WTC11 (cell line): ENCODE data around the gene TMEM8B. TPM values are rescaled to one million over a fixed set of nuclear protein-coding genes. Genes with fewer than 3 reads are reported as not detected.

Experiments used
- ATAC-seq: fragments of 200-7000 bp; cut with Tn5 transposase; 2 replicates; pipeline ENCODE4 v1.10.0; 2021; ENCODE audit warnings: mild to moderate bottlenecking, moderate library complexity
- CTCF ChIA-PET: fragments of 300-600 bp; sonication (Branson Sonifier 250); formaldehyde crosslinking; loops from one replicate; lab custom pipeline; 2021; ENCODE audit warnings: antibody characterized with exemption; lab: Charles Lee
- POLR2A ChIA-PET: fragments of 350-600 bp; sonication (Branson Sonifier 250); formaldehyde crosslinking; loops from one replicate; lab custom pipeline; 2021; ENCODE audit warnings: antibody characterized with exemption; lab: Charles Lee
- DNase-seq: peaks from one replicate; pipeline ENCODE4 v3.0.0; 2021; ENCODE audit warnings: low spot score
- H3K27ac Mint-ChIP-seq: 2 replicates; pipeline ENCODE4 v1.8.0; 2021; ENCODE audit warnings: mixed read lengths
- H3K27me3 Mint-ChIP-seq: 2 replicates; pipeline ENCODE4 v1.8.0; 2021; ENCODE audit warnings: low read depth, mild to moderate bottlenecking, moderate library complexity, mixed read lengths
- H3K36me3 Mint-ChIP-seq: 2 replicates; pipeline ENCODE4 v1.8.0; 2021; ENCODE audit warnings: mixed read lengths
- H3K4me1 Mint-ChIP-seq: 2 replicates; pipeline ENCODE4 v1.8.0; 2022; ENCODE audit warnings: mixed read lengths
- H3K4me3 Mint-ChIP-seq: 2 replicates; pipeline ENCODE4 v1.8.0; 2021; ENCODE audit warnings: mild to moderate bottlenecking, moderate library complexity, mixed read lengths
- H3K9me3 Mint-ChIP-seq: 2 replicates; pipeline ENCODE4 v1.8.0; 2021; ENCODE audit warnings: mixed read lengths
- CBFB ChIP-seq: sonication (generic); formaldehyde crosslinking; IDR thresholded peaks from 2 replicates; pipeline ENCODE4 v1.8.1; 2022; ENCODE audit warnings: mild to moderate bottlenecking, low read depth, missing genetic modification reagents
- FOXJ3 ChIP-seq: sonication (generic); formaldehyde crosslinking; IDR thresholded peaks from 2 replicates; pipeline ENCODE4 v1.9.0; 2021; ENCODE audit warnings: missing genetic modification reagents, mild to moderate bottlenecking, borderline replicate concordance
- FOXP1 ChIP-seq: sonication (generic); formaldehyde crosslinking; IDR thresholded peaks from 2 replicates; pipeline ENCODE4 v1.8.0; 2022; ENCODE audit warnings: missing genetic modification reagents, mild to moderate bottlenecking, moderate library complexity, borderline replicate concordance
- IRF2 ChIP-seq: sonication (generic); formaldehyde crosslinking; IDR thresholded peaks from 2 replicates; pipeline ENCODE4 v1.8.0; 2022; ENCODE audit warnings: low read depth, missing genetic modification reagents, borderline replicate concordance
- JUN ChIP-seq: sonication (generic); formaldehyde crosslinking; IDR thresholded peaks from 2 replicates; pipeline ENCODE4 v1.8.0; 2023; ENCODE audit warnings: mild to moderate bottlenecking, missing genetic modification reagents
- NFYB ChIP-seq: sonication (generic); formaldehyde crosslinking; conservative IDR thresholded peaks from 2 replicates; pipeline ENCODE4 v1.8.0; 2022; ENCODE audit warnings: low read depth, missing genetic modification reagents
- TEAD1 ChIP-seq: sonication (generic); formaldehyde crosslinking; IDR thresholded peaks from 2 replicates; pipeline ENCODE4 v1.8.0; 2022; ENCODE audit warnings: mild to moderate bottlenecking, missing genetic modification reagents
- USF1 ChIP-seq: sonication (generic); formaldehyde crosslinking; IDR thresholded peaks from 2 replicates; pipeline ENCODE4 v1.8.0; 2022; ENCODE audit warnings: mild to moderate bottlenecking, missing genetic modification reagents
- ZBTB21 ChIP-seq: sonication (generic); formaldehyde crosslinking; IDR thresholded peaks from 2 replicates; pipeline ENCODE4 v1.8.1; 2023; ENCODE audit warnings: mild to moderate bottlenecking, missing genetic modification reagents, borderline replicate concordance
- total RNA-seq: library from RNA; stranded (reverse); gene quantifications from 3 replicates; pipeline ENCODE4 v1.2.3, GENCODE V29; 2021
- TF ChIP-seq, protein P1 (sequence below): sonication (generic); formaldehyde crosslinking; IDR thresholded peaks from 2 replicates; pipeline ENCODE4 v1.8.0; 2022; ENCODE audit warnings: mild to moderate bottlenecking, missing genetic modification reagents
- TF ChIP-seq, protein P2 (sequence below): sonication (generic); formaldehyde crosslinking; IDR thresholded peaks from 2 replicates; pipeline ENCODE4 v1.8.1; 2023; ENCODE audit warnings: mild to moderate bottlenecking, missing genetic modification reagents, borderline replicate concordance
- TF ChIP-seq, protein P3 (sequence below): fragments of 250-450 bp; sonication (Bioruptor Pico); IDR thresholded peaks from 2 replicates; pipeline ENCODE4 v2.1.2; 2022; ENCODE audit warnings: mild to moderate bottlenecking, moderate library complexity
- TF ChIP-seq, protein P4 (sequence below): fragments of 200-600 bp; IDR thresholded peaks from 2 replicates; pipeline ENCODE4 v1.8.0; 2022; ENCODE audit warnings: antibody characterized with exemption

The TMEM8B gene
- total RNA-seq, 1 experiment from 2014 or later, result 9.5 TPM

DNA sequence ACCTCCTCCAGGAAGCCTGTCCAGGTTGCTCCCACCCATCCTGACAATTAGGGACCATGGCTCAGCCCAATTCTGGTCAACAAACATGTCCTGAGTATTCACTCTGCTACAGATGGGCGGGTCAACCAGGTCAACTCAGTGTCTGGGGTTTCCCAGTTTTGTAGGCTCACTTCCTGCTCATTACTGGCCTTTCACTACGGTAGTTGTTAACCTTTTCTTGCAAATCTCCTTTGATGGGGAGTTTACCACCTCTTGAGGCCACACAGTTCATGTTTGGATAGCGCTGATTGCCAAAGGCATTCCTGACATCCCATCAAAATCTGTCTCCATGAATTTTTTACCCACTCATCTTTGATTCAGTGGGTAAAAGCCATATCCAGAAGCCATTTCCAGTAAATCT, 13.8 kb downstream of the TMEM8B start:
- ATAC-seq (no peak), DNase-seq (no peak)
- Mint-ChIP-seq H3K36me3 (peaks cover 4% of the 10 kb centered on the region; the same call in 1 of the 2 replicates), H3K4me1 (peaks cover 37% of the 10 kb centered on the region), H3K9me3 (no peaks in the 10 kb centered on the region), H3K27me3 (peaks cover 45% of the 10 kb centered on the region), H3K4me3 (no peak overlapping the region), H3K27ac (no peak overlapping the region)
- ChIA-PET CTCF (no interaction called here), POLR2A (no interaction called here)
- TF ChIP-seq JUN (no peak), FOXP1 (CRISPR knock-in tag) (no peak), NFYB (CRISPR knock-in tag) (no peak)
- TF ChIP-seq, protein P1, sequence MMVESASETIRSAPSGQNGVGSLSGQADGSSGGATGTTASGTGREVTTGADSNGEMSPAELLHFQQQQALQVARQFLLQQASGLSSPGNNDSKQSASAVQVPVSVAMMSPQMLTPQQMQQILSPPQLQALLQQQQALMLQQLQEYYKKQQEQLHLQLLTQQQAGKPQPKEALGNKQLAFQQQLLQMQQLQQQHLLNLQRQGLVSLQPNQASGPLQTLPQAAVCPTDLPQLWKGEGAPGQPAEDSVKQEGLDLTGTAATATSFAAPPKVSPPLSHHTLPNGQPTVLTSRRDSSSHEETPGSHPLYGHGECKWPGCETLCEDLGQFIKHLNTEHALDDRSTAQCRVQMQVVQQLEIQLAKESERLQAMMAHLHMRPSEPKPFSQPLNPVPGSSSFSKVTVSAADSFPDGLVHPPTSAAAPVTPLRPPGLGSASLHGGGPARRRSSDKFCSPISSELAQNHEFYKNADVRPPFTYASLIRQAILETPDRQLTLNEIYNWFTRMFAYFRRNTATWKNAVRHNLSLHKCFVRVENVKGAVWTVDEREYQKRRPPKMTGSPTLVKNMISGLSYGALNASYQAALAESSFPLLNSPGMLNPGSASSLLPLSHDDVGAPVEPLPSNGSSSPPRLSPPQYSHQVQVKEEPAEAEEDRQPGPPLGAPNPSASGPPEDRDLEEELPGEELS (CRISPR knock-in tag), result no peak
- TF ChIP-seq, protein P2, sequence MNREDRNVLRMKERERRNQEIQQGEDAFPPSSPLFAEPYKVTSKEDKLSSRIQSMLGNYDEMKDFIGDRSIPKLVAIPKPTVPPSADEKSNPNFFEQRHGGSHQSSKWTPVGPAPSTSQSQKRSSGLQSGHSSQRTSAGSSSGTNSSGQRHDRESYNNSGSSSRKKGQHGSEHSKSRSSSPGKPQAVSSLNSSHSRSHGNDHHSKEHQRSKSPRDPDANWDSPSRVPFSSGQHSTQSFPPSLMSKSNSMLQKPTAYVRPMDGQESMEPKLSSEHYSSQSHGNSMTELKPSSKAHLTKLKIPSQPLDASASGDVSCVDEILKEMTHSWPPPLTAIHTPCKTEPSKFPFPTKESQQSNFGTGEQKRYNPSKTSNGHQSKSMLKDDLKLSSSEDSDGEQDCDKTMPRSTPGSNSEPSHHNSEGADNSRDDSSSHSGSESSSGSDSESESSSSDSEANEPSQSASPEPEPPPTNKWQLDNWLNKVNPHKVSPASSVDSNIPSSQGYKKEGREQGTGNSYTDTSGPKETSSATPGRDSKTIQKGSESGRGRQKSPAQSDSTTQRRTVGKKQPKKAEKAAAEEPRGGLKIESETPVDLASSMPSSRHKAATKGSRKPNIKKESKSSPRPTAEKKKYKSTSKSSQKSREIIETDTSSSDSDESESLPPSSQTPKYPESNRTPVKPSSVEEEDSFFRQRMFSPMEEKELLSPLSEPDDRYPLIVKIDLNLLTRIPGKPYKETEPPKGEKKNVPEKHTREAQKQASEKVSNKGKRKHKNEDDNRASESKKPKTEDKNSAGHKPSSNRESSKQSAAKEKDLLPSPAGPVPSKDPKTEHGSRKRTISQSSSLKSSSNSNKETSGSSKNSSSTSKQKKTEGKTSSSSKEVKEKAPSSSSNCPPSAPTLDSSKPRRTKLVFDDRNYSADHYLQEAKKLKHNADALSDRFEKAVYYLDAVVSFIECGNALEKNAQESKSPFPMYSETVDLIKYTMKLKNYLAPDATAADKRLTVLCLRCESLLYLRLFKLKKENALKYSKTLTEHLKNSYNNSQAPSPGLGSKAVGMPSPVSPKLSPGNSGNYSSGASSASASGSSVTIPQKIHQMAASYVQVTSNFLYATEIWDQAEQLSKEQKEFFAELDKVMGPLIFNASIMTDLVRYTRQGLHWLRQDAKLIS (CRISPR knock-in tag), result no peak

GRCh38 chr9:35844628-35845270, 15.7 kb downstream of the TMEM8B start:
- ATAC-seq (peak; percentile 17), DNase-seq (no peak)
- H3K9me3 Mint-ChIP-seq, result no peaks in the 10 kb centered on the region
- H3K36me3 Mint-ChIP-seq, result peaks cover 4% of the 10 kb centered on the region; the same call in 1 of the 2 replicates
- H3K27ac Mint-ChIP-seq, result peak overlapping the region; percentile 25
- CTCF ChIA-PET, result interaction anchor here (1.0 to 3.7 kb wide), 8 partner anchors 9 to 54 kb away, joined by 3 to 32 read pairs (median 8); partner anchors contain the start of genes FAM221B, HINT2 and TMEM8B
- peak overlapping the region; percentile 65 for H3K4me3 Mint-ChIP-seq
- H3K27me3 Mint-ChIP-seq, result peaks cover 36% of the 10 kb centered on the region
- H3K4me1 Mint-ChIP-seq, result peaks cover 37% of the 10 kb centered on the region
- POLR2A ChIA-PET, result no interaction called here
- TF ChIP-seq, protein P3, sequence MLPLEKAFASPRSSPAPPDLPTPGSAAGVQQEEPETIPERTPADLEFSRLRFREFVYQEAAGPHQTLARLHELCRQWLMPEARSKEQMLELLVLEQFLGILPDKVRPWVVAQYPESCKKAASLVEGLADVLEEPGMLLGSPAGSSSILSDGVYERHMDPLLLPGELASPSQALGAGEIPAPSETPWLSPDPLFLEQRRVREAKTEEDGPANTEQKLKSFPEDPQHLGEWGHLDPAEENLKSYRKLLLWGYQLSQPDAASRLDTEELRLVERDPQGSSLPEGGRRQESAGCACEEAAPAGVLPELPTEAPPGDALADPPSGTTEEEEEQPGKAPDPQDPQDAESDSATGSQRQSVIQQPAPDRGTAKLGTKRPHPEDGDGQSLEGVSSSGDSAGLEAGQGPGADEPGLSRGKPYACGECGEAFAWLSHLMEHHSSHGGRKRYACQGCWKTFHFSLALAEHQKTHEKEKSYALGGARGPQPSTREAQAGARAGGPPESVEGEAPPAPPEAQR, result no peak
- TF ChIP-seq USF1 (CRISPR knock-in tag) (no peak), ZBTB21 (no peak), IRF2 (CRISPR knock-in tag) (no peak), FOXJ3 (CRISPR knock-in tag) (no peak), CBFB (CRISPR knock-in tag) (no peak), TEAD1 (CRISPR knock-in tag) (0 out of 2 replicates have a peak, but pooled peaks have one; percentile 24)
- TF ChIP-seq, protein P4, sequence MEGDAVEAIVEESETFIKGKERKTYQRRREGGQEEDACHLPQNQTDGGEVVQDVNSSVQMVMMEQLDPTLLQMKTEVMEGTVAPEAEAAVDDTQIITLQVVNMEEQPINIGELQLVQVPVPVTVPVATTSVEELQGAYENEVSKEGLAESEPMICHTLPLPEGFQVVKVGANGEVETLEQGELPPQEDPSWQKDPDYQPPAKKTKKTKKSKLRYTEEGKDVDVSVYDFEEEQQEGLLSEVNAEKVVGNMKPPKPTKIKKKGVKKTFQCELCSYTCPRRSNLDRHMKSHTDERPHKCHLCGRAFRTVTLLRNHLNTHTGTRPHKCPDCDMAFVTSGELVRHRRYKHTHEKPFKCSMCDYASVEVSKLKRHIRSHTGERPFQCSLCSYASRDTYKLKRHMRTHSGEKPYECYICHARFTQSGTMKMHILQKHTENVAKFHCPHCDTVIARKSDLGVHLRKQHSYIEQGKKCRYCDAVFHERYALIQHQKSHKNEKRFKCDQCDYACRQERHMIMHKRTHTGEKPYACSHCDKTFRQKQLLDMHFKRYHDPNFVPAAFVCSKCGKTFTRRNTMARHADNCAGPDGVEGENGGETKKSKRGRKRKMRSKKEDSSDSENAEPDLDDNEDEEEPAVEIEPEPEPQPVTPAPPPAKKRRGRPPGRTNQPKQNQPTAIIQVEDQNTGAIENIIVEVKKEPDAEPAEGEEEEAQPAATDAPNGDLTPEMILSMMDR, result no peak
